GM19239 (cell line): ENCODE measurements around the gene FRG2C.
"Not testable (repeated sequence)": the region's sequence is repeated elsewhere in the genome, so short reads cannot be mapped to it uniquely, and the experiment has no call there.

Experiments used
- DNase-seq: peaks from one replicate; pipeline ENCODE4 v3.0.0; 2011; ENCODE audit warnings: low spot score; ENCODE audit not compliant: insufficient read length
- FAIRE-seq: peaks from 2 replicates; lab custom pipeline; 2011; peaks lifted over from hg19 to GRCh38; lab: Jason Lieb, UNC

Gene FRG2C

GRCh38 chr3:75664028-75664427 lies at the start of gene FRG2C:
Gene FRG2C, plus strand, starts transcription at chr3:75664328. Its CDS starts 52 bp downstream, at chr3:75664380.
- not testable (repeated sequence) for DNase-seq, FAIRE-seq

GRCh38 chr3:75618666-75619305 lies 45.3 kb upstream of the FRG2C start:
- not testable (repeated sequence) for FAIRE-seq, DNase-seq

- FAIRE-seq, DNase-seq: not testable (repeated sequence)
Measured at GRCh38 chr3:75619481-75620031, 44.6 kb upstream of the FRG2C start.

GRCh38 chr3:75621772-75622171 lies 42.4 kb upstream of the FRG2C start:
- not testable (repeated sequence) for DNase-seq, FAIRE-seq

- FAIRE-seq, DNase-seq: not testable (repeated sequence)
Measured at GRCh38 chr3:75623656-75624055, 40.5 kb upstream of the FRG2C start.

GRCh38 chr3:75630887-75631535 lies 33.1 kb upstream of the FRG2C start:
- FAIRE-seq, result not testable (repeated sequence)

GRCh38 chr3:75631541-75631940 lies 32.6 kb upstream of the FRG2C start:
- FAIRE-seq (no peak), DNase-seq (no peak)

More at GRCh38 chr3:75630887-75631535, 33.1 kb upstream of the FRG2C start:
- DNase-seq, result not testable (repeated sequence)

GRCh38 chr3:75638947-75639346 lies 25.2 kb upstream of the FRG2C start:
- not testable (repeated sequence) for DNase-seq, FAIRE-seq

GRCh38 chr3:75641107-75641517 lies 23.0 kb upstream of the FRG2C start:
- not testable (repeated sequence) for DNase-seq, FAIRE-seq

- FAIRE-seq, DNase-seq: not testable (repeated sequence)
Measured at GRCh38 chr3:75643031-75643800, 20.9 kb upstream of the FRG2C start.

- FAIRE-seq, DNase-seq: not testable (repeated sequence)
Measured at GRCh38 chr3:75645548-75645947, 18.6 kb upstream of the FRG2C start.

- DNase-seq (no peak), FAIRE-seq (no peak)
Measured at GRCh38 chr3:75650191-75650590, 13.9 kb upstream of the FRG2C start.

GRCh38 chr3:75655101-75655904 lies 8.8 kb upstream of the FRG2C start:
- FAIRE-seq, DNase-seq: not testable (repeated sequence)

- FAIRE-seq, DNase-seq: not testable (repeated sequence)
Measured at GRCh38 chr3:75655956-75656355, 8.2 kb upstream of the FRG2C start.

GRCh38 chr3:75658411-75659107 lies 5.6 kb upstream of the FRG2C start:
- not testable (repeated sequence) for DNase-seq, FAIRE-seq

- DNase-seq, FAIRE-seq: not testable (repeated sequence)
Measured at GRCh38 chr3:75659108-75659433, 5.1 kb upstream of the FRG2C start.

- not testable (repeated sequence) for DNase-seq, FAIRE-seq
Measured at GRCh38 chr3:75665626-75666025, 1.5 kb downstream of the FRG2C start.

- FAIRE-seq, result not testable (repeated sequence)
Measured at GRCh38 chr3:75667757-75668701, 3.9 kb downstream of the FRG2C start.

More at GRCh38 chr3:75667757-75668701, 3.9 kb downstream of the FRG2C start:
- not testable (repeated sequence) for DNase-seq
